H1 (cell line): ENCODE measurements around the gene LRRC27. TPM values are rescaled to one million over a fixed set of nuclear protein-coding genes. Genes with fewer than 3 reads are reported as not detected.

Source experiments
- GTF2F1 ChIP-seq: IDR thresholded peaks from 2 replicates; pipeline ENCODE4 v1.6.1; 2012; ENCODE audit warnings: low read depth, low read length, improper control_type of control experiment, borderline replicate concordance
- JUN ChIP-seq: IDR thresholded peaks from 2 replicates; pipeline ENCODE4 v1.6.1; 2011; ENCODE audit warnings: low read depth, mild to moderate bottlenecking, improper control_type of control experiment, low read length
- SP4 ChIP-seq: IDR thresholded peaks from 2 replicates; pipeline ENCODE4 v1.6.1; 2012; ENCODE audit warnings: low read length, inconsistent platforms
- polyA plus RNA-seq, 7 experiments: library from polyadenylated mRNA; depleted of rRNA in 3 of 7; stranded (reverse) in 5 of 7; unstranded in 2 of 7; fragments of >200 nt in 5 of 7; fragments of 200-250 nt in 2 of 7; gene quantifications; 1 replicate in 5 of 7; 2 replicates in 1 of 7; 4 replicates in 1 of 7; pipeline versions ENCODE4 v1.2.1 to v1.2.3, GENCODE V29; 2011 to 2013; ENCODE audit warnings: missing spikeins in 2 of 7, mixed read lengths in 2 of 7
- total RNA-seq: library from RNA; stranded (reverse); fragmentation: NEBNext Ultra II Directional; extraction: Animal tissue kit (Norgen Biotek cat#: 25700); gene quantifications from 2 replicates; pipeline ENCODE4 v1.2.1, GENCODE V29; 2021

Gene LRRC27
- total and polyA plus RNA-seq, 2 of the 8 experiments (the other 6 are each of a cell fraction or from before 2014, with no cell fraction given), result 1.2 to 3.8 TPM

- TF ChIP-seq JUN, result no peak
- no peak for TF ChIP-seq GTF2F1
- TF ChIP-seq SP4, result no peak
These were observed 48.2 kb upstream of the LRRC27 start (continued) for GRCh38 chr10:132283604-132284382.
